AML-193 (cell line): Measurements from ENCODE around the gene ZNF521.

ENCODE experiments used
- DNase-seq, 2 experiments: peaks; one replicate each; lab custom pipeline; 2025; lab: John Stamatoyannopoulos, UW

The ZNF521 gene

DNA sequence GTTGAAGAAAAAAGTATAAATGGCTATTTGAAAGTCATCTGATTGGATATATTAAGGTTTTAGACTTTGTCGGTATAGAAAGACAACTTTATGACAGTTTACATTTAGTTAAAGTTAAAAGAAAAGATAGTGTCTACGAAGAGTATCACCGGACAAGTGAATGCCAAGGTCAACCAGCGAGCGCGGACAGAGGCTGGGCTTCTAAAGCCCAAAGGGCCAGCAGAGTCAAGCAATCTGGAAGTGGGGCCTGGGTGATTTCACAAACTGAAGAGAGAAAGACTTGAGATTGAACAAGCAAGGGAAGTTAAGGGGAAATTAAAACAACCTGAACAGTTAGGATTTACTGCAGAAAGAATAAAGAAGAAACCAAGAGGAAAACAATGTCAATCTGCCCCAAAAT, 16.3 kb downstream of the ZNF521 start:
- no peak for DNase-seq

DNA sequence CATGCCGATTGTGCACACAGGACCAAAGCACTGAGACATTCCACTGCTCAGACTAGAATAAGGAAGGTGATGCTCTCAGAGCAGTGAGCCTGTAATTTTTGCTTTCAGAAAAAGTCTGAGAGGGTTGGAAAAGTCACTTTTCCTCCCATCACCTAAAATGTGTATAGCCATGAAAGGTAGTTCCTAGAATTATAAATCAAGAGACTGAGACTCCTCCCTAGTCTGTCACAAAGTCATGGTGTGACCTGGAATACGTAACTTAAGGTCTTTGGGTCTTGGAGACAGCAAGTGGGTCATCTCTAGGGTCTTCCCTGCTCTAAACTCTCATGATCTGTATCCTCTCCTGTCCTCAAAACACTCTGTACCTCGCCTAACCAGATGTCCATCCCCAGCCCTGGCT, 16.9 kb downstream of the ZNF521 start:
- no peak for DNase-seq

DNA sequence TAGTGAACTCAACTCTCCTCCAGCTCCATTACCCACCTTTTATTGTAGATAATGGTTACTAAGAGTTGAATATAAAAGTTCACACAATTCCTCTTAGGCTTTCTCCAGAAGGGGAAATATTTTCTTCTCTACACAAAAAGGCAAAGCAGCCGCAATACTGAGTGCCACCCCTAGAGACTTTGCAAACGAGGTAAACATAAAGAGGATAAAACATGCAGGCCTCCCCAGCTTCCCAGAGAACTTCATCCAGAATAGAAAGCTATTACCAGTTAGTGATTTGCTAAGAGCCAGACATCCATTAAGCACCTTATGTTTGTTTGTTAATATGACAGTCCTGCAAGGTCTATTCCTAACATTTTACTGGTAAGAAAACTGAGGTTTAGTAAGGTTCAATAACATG, 17.4 kb downstream of the ZNF521 start:
- DNase-seq = no peak

DNA sequence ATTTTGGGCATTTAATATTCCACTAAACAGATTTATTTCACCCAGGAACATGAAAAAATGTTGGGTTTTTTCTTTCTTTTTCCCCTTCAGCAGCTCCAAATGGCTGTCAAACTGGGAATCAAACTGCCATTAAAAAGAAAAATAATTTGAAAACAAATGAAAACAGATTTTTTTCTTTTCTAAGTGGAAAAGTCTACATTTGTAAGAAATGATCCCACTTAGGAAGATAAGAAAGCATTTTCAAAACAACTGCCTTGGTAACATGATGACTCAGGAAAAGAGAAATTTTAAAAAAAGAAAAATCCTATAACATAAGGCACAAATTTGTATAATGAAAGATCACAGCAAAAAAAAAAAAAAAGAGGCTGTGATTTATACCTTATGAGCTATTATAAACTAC, 20.0 kb downstream of the ZNF521 start:
- DNase-seq = no peak

DNA sequence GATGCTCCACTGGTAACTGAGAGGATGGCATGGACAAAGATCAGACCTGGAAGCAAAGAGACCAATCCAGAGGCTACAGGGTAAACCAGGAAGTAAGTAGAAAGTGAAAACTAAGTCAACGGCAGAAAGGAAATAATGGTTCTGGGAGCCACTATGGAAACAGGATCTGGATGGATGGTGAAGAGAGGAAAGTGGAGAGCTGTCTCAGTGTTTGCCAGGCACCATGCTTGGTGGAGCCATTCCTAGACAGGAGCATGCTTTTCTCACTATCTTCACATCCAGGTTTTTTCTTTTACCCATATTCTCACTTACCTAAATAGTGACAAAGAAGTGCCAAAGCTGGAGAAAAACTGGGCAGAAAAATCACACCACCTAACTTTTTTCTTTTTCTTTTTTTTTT, 22.2 kb downstream of the ZNF521 start:
- no peak for DNase-seq

DNA sequence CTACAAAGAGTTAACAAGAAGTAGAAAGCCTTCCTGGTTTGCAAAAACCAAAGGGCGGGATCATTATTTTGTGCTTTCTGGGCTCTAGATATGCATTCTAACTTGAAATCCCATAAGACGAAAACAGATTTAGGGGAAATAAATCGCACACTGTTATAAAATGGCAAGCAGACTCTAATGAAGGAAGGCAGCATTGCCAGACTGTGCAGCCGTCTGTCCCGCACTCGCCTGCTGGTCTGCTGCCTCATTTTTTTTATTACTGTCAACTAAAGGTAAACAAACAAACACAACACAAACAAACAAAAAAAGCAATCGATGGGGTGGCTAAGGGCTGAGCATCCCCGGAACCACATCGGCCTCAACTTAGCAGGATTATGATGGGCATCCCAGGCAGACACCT, 24.4 kb downstream of the ZNF521 start:
- no peak for DNase-seq

DNA sequence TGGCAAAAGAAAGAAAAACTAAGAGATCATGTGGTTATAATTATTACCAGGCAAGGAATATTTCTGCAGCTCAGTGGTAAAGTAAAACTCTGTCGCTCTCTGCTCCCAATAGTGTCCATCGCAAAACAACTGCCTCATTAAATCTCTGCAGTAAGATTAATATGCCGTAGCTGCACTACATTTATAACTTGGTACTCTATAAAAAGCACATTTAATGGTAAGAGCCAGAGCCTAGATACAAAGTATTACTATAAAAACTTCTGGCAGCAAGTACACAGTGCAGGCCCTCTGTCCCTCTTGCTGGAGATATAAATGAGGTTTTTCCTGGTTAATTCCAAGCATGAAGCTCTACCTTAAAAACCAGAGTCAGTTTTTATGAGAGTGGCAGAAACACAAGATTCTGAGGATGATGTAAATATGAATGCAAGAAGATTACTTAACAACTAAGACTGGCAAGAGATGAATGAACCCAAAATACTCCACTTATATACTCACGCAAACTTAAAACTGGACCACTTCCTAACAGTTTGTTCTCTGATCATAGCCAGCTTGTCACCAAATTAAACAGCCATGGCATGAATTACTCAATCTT, 25.5 kb downstream of the ZNF521 start:
- no peak for DNase-seq

DNA sequence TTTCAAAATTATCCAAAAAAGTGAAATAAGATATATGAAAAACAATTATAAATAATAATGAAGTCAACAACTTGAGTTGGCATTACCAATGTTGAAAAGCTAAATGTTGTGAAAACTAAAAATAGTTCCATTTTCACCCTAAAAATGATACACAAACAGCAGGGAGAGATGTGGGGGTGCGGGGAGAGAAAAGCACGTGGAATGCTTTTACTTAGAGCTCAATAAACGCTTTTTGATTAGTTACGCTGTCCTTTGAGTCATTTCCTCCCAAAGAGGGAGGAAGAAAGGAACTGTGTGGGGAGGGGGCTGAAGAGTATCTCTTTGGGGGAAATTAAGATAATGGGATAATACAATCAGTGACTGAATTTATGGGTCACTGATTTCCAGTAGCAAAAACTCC, 29.2 kb downstream of the ZNF521 start:
- DNase-seq = no peak

DNA sequence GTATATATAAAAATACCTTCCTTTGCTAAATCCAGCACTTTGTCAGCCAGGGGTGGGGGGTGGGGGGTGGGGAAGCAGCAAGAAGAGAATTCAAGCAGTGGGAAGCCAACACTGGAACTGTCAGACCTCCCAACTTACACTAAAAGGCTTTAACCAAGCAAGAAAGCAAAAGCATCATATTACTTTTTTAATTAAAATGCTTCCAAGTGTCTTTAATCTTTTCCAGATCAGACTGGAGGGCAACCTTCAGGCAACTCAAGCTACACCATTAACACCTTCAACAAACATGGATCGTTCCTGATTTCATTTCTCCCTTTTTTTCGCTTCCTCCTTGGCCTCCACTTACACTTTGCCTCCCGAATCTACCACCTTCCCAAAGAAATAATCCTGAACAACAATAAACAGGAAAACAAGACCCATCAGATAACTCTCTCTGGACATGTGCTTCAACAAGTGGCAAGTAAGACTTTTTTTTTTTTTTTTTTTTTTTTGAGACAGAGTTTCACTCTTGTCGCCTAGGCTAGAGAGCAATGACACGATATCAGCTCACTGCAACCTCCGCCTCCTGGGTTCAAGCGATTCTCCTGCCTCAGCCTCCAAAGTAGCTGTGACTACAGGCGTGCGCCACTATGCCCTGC, 35.5 kb downstream of the ZNF521 start:
- DNase-seq = no peak

DNA sequence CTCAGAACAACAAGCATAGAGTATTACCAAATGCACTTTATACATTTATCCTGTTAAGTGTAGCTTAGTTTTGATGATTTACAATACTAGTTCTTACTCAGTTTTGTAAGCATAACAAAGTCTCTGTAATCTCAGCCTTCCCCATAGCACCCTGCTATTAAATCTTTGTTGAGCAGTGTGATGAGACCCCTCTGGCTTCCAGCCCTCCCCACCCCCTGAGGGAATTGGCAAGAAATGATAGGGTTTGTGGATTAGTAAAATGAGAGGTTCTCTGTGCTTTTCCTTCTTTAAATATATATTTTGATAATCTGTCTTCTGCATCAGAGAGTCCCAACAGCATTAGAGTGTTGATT, 37.2 kb downstream of the ZNF521 start:
- no peak for DNase-seq

DNA sequence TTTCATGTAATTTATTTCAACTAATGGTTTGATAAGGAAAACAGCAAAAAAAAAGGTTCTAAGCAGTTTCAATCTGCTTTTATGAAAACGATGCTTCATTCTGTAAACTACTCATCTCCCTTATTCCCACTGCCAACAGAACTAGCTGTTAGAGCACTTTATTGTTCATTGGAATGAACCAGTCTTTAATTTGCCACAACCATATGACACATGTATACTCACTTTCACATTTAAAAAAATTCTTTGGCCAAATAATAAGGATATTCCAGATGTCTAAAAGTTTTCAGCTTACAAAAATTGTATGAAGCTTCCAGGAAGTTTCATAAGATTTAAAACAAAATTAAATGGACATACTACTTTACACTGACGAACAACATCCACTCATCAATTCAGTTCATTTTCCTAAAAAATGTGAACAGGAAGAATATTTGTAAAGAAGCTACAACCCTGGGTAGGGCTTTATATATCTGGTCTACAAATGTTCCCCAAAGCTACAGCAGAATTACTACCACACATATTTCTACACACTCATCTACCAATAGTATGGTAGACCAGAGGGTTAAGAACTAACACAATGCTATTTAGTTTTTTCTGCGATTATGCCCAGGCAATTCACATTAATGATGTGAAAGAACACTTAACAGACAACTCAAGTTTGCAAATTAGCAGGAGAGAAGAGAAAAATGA, 37.7 kb downstream of the ZNF521 start:
- DNase-seq = no peak

DNA sequence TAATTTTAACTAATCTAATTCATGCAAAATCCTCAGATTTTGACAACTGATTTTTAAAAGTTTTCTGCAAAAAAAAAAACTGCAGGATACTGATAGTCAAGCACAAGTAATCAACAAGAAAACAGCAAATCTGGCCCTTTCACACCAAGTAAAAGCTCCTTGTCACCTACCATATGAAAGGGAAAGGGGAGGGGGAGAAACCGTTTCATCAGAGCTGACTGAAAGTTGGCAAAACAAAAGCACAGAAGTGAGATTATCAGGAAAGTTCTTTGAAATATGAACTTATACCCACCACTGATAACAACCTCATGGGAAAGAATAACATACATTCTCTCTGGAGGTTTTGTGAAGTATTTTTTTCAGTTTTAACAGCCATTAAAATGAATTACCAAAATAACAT, 38.7 kb downstream of the ZNF521 start:
- no peak for DNase-seq

DNA sequence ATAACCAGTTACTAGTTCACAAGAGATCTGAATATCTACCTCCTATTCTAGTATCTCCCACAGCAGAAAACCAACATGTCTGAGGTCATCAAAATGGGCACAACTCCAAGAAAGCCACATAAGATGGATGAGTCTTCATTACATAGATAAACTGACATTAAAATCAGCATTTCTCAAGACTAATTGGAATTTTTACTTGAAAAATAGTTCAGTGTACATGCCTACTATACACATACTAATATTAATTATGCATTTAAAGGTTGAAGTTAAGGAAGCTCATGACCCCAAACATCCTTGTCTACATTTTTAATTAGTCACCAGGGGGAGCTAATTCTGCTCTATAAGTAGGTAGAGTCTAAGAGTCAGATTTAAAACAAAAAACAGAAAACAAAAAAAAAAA, 41.9 kb downstream of the ZNF521 start:
- no peak for DNase-seq

DNA sequence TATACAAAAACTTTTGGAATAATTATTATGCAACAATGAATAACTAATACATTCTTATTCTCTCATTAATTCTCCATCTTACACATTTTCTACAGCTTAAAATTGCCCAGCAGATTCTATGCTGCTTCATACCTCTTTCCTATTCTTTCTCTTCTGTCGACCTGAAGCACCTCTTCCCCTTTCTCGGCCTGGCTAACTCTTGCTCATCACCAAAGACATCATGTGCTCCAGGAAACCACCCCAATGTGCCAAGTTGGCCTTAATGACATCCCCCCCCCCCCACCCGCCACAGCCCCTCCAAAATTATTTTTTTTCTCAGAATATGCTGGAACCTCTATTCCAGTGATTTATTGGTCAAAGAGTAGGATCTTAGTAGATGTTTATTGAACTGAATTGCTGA, 43.6 kb downstream of the ZNF521 start:
- DNase-seq = no peak

DNA sequence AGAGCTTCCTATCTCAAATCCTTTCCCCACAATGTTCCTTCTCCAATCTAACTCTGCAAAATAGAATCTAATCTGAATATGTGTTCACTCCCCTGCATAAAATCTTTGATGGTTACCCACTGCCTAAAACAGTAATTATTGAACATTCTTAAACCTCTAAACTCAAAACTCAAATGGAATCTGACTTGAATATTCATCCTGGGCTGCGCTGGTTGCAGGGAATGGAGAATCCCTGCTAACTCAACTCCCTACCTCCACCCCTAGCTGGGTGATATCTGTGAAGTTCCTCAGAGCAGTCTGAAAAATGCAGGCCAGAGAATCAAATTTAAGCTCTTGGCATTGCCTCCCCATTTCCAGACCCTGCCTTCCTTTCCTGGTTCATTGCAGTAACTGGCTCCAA, 44.8 kb downstream of the ZNF521 start:
- no peak for DNase-seq

DNA sequence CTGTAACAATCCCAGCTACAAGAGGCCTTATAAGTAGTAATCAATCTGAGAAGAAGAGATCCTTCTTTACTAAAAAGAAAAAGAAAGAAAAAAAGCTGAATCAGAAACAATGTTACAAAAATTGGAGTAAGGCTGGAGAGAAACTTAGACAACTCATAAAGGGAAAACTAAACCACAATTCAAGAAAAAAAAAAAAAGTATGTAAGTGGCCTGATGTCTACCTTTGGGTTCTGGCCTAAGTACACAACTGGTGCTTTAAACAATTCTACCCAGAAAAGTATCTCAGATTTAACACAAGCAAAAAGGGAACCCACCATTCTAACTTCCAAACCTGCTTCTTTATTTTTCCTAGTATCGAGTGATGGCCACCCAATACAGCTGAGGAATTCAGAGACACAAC, 45.3 kb downstream of the ZNF521 start:
- DNase-seq = no peak

DNA sequence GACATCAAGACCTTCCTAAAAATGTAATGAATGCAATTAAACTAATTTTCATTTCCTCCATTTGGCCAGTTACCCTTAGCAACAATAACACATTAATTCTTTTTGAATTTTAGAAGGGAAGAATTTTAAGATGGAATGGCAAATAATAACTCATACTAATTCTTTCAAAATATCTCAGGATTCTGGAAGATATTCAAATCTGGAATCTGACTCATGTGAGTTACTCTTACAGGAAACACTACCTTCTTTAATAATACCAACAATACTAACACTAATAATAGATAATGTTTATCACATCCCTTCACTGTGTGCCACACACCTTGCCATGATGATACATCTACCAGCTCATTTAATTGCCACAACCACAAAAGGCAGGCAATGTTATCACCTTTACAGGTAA, 46.4 kb downstream of the ZNF521 start:
- DNase-seq = no peak

DNA sequence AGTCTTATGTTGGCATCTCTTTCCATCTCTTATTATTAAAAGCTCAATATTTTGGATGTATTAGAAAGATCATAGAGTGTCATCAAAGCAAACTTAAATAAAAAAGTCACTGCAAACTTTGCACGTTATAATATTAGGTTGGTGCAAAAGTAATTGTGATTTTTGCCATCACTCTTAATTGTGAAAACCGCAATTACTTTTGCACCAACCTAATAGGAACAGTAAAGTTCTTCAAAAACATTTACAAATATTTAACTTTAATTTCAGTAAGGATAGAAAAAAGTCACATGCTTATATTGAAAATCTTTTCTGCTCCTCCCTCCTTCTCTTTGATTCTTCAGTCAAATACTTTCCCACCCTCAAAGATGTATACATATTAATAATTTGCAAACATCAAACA, 51.5 kb downstream of the ZNF521 start:
- no peak for DNase-seq

DNA sequence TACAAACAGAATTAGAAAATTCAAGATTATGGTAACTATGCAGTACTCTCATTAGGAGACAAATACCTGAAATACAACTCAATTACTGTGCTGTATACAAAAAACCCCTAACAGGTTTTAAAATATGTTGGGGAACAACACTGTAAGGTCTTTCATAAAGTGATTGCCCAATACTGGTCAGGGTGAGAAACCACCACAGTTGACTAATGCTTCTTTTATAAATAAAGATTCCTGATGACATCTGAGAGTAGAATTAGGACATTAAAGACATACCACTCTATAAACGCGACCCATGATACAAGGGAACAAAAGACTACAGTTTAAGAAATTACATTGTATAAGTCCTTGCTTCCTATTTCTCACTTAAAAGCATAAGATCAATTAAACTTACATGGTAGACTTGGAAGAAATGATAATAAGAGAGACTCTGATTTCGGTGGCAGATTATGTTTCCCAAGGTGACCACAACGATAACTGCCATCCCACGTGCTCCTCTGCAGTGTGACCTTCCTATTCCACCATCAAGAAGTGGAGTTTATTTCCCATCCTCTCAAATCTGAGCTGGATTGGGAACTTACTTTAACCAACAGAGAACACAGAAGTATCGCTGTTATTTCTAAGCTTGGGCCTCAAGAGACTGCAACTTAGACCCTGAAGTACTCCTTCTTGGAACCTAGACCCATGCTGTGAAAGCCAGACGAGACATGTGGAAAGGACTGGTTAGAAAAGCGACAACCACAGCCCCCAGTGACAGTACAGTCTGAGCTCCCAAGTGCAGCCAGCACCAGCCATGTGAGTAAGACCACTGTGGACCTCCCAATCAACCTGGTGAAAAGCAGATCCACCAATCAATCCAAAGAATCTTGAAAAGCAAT, 52.3 kb downstream of the ZNF521 start:
- DNase-seq = no peak

DNA sequence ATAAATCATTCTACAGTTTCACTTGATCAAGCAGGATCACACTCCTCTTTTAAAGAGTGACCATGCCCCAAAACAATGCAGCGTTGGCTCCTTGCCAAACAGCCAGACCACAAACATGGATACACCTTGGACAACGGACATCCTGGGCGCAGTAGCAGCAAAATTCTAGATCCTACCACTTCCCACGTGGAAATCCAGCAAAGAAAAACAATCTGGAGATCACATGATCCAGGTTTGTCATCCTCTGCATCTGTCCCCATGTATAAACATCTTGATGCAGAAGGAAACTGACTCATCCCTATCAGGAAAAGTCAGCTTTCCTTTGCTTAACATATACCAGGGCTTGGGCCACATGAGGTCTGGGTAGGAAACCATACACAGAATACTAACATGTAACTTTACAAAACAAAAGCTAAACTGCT, 53.1 kb downstream of the ZNF521 start:
- no peak for DNase-seq

DNA sequence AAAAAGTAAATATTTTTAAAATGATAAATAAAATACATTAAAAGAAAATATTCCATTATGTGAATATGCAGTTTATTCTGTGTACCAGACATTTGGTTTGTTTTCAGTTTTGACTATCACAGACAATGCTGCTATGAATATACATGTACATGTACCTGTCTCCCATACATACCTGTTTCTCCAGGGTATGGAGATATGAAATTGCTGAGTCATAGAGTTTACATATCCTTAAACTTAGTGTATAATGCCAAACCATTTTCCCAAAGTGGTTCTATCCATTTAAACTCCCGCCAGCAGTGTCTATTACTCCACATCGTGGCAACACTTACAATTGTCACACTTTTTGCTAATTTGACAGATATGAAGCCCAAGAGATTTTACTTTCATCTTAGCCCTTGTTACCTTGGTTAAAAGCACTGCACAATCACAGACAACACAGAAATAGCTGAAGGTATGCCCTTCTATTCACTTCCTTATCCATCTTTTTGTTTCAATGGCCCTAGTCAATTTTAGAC, 56.3 kb downstream of the ZNF521 start:
- no peak for DNase-seq

DNA sequence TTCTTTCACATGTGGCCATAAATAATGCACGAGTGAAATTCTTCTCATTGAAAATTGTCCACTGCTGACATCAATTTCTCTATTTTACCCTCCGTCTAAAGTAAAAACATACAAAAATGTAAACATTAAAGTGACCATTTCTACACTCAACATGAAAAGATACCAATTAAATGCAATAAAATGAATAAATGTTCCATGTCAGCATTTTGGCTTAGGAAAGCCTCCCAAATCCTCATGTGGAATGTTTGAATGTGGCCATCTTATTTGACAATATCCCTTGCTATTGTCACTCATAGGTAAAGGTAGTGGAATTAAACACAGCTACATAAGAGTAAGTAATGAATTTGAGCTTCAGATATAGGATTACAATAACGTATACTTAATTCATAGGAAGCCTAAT, 60.8 kb downstream of the ZNF521 start:
- DNase-seq = no peak
